SJSA1 (cell line): ENCODE results near the gene DCAF8. TPM values are rescaled to one million over a fixed set of nuclear protein-coding genes. Genes with fewer than 3 reads are reported as not detected.

ENCODE experiments used
- DNase-seq, 2 experiments: peaks; one replicate each; pipeline ENCODE4 v3.0.0-alpha.2; 2015 to 2020; ENCODE audit warnings: low spot score in 2 of 2, low read depth in 1 of 2
- H3K27ac ChIP-seq: fragments of 250-450 bp; sonication (Bioruptor Pico); 2 replicates; pipeline ENCODE4 v1.5.1; 2020; ENCODE audit warnings: mild to moderate bottlenecking, moderate library complexity
- H3K27me3 ChIP-seq: fragments of 250-450 bp; sonication (Bioruptor Pico); replicated peaks from 2 replicates; pipeline ENCODE4 v1.5.1; 2020; ENCODE audit warnings: mild to moderate bottlenecking, moderate library complexity
- H3K36me3 ChIP-seq: fragments of 250-450 bp; sonication (Bioruptor Pico); 2 replicates; pipeline ENCODE4 v1.5.1; 2020; ENCODE audit warnings: mild to moderate bottlenecking
- H3K4me1 ChIP-seq: fragments of 250-450 bp; sonication (Bioruptor Pico); replicated peaks from 2 replicates; pipeline ENCODE4 v1.6.1; 2021; ENCODE audit warnings: mild to moderate bottlenecking
- H3K4me3 ChIP-seq: fragments of 250-450 bp; sonication (Bioruptor Pico); 2 replicates; pipeline ENCODE4 v1.5.1; 2020; ENCODE audit warnings: mild to moderate bottlenecking
- H3K9me3 ChIP-seq: fragments of 250-450 bp; sonication (Bioruptor Pico); replicated peaks from 2 replicates; pipeline ENCODE4 v1.5.1; 2020; ENCODE audit warnings: mild to moderate bottlenecking
- total RNA-seq: library from RNA; depleted of rRNA; stranded (reverse); fragments of >200 nt; shearing (Covaris generic); gene quantifications from 2 replicates; pipeline ENCODE4 v1.2.3, GENCODE V29; 2014

Gene DCAF8
- total RNA-seq, 1 experiment from 2014 or later, result 37.5 TPM

GRCh38 chr1:160209321-160210046 is 52.9 kb downstream of the DCAF8 start:
- Histone ChIP-seq H3K9me3 (0 out of 2 replicates have a peak, but pooled peaks cover 9% of the 10 kb centered on the region), H3K27ac (no peak overlapping the region), H3K4me3 (no peak overlapping the region), H3K27me3 (no peaks in the 10 kb centered on the region), H3K4me1 (peaks cover 48% of the 10 kb centered on the region), H3K36me3 (peaks cover 88% of the 10 kb centered on the region)
- no peak for DNase-seq

- Histone ChIP-seq H3K4me3 (no peak overlapping the region), H3K36me3 (peaks cover 81% of the 10 kb centered on the region), H3K27ac (no peak overlapping the region), H3K4me1 (peaks cover 47% of the 10 kb centered on the region), H3K9me3 (0 out of 2 replicates have a peak, but pooled peaks cover 9% of the 10 kb centered on the region), H3K27me3 (no peaks in the 10 kb centered on the region)
- DNase-seq, result no peak
Observed at GRCh38 chr1:160208557-160209320, 53.6 kb downstream of the DCAF8 start.

GRCh38 chr1:160207771-160208556 is 54.4 kb downstream of the DCAF8 start:
- Histone ChIP-seq H3K9me3 (0 out of 2 replicates have a peak, but pooled peaks cover 9% of the 10 kb centered on the region), H3K27ac (peak overlapping the region; percentile 99; the same call in 1 of the 2 replicates), H3K4me1 (peaks cover 47% of the 10 kb centered on the region), H3K27me3 (no peaks in the 10 kb centered on the region), H3K4me3 (no peak overlapping the region), H3K36me3 (peaks cover 75% of the 10 kb centered on the region)
- no peak for DNase-seq

GRCh38 chr1:160207118-160207650 is 55.2 kb downstream of the DCAF8 start:
- Histone ChIP-seq H3K4me3 (peak overlapping the region; percentile 99; the same call in 1 of the 2 replicates), H3K27ac (peak overlapping the region; percentile 99), H3K4me1 (peaks cover 47% of the 10 kb centered on the region), H3K9me3 (0 out of 2 replicates have a peak, but pooled peaks cover 9% of the 10 kb centered on the region), H3K27me3 (no peaks in the 10 kb centered on the region), H3K36me3 (peaks cover 67% of the 10 kb centered on the region)
- no peak for DNase-seq

GRCh38 chr1:160206421-160207117 is 55.8 kb downstream of the DCAF8 start:
- peak; percentile 89 to 95 for DNase-seq
- Histone ChIP-seq H3K4me3 (peak overlapping the region; percentile 99), H3K27ac (peak overlapping the region; percentile 99), H3K27me3 (no peaks in the 10 kb centered on the region), H3K36me3 (peaks cover 61% of the 10 kb centered on the region), H3K9me3 (0 out of 2 replicates have a peak, but pooled peaks cover 9% of the 10 kb centered on the region), H3K4me1 (peaks cover 47% of the 10 kb centered on the region)

- Histone ChIP-seq H3K9me3 (0 out of 2 replicates have a peak, but pooled peaks cover 9% of the 10 kb centered on the region), H3K36me3 (peaks cover 55% of the 10 kb centered on the region), H3K27ac (peak overlapping the region; percentile 99), H3K4me3 (peak overlapping the region; percentile 99), H3K27me3 (no peaks in the 10 kb centered on the region), H3K4me1 (peaks cover 47% of the 10 kb centered on the region)
- peak; percentile 81 to 89 for DNase-seq
Observed at GRCh38 chr1:160206036-160206389, 56.3 kb downstream of the DCAF8 start.

- peak within 1 kb of the TSS; percentile 99 for H3K27ac ChIP-seq
- peak within 1 kb of the TSS; percentile 99 for H3K4me3 ChIP-seq
- no peaks in the 10 kb centered on the region for H3K27me3 ChIP-seq
- peak; percentile 60 to 84 for DNase-seq
- H3K9me3 ChIP-seq, result 0 out of 2 replicates have a peak, but pooled peaks cover 8% of the 10 kb centered on the region
- peaks cover 49% of the 10 kb centered on the region for H3K36me3 ChIP-seq
- peaks cover 47% of the 10 kb centered on the region for H3K4me1 ChIP-seq
Observed at GRCh38 chr1:160205242-160206035, 56.9 kb downstream of the DCAF8 start, which contains the start of gene PEA15. Gene PEA15 (plus strand): TSS chr1:160205384. CDS start chr1:160211545, 6,161 bp downstream.

GRCh38 chr1:160204526-160205241 is 57.7 kb downstream of the DCAF8 start:
- 0 out of 2 replicates have a peak, but pooled peaks cover 4% of the 10 kb centered on the region for H3K9me3 ChIP-seq
- H3K36me3 ChIP-seq, result peaks cover 42% of the 10 kb centered on the region
- DNase-seq, result peak in 1 of 2 experiments; percentile 16
- no peaks in the 10 kb centered on the region for H3K27me3 ChIP-seq
- H3K27ac ChIP-seq, result peak overlapping the region; percentile 99
- H3K4me3 ChIP-seq, result peak overlapping the region; percentile 99
- peaks cover 43% of the 10 kb centered on the region for H3K4me1 ChIP-seq

GRCh38 chr1:160200786-160201185 is 61.6 kb downstream of the DCAF8 start:
- DNase-seq, result no peak
- no peak overlapping the region for H3K27ac ChIP-seq
- H3K9me3 ChIP-seq, result 0 out of 2 replicates have a peak, but pooled peaks cover 4% of the 10 kb centered on the region
- H3K4me3 ChIP-seq, result no peak overlapping the region
- H3K36me3 ChIP-seq, result peaks cover 6% of the 10 kb centered on the region
- H3K4me1 ChIP-seq, result peaks cover 7% of the 10 kb centered on the region
- H3K27me3 ChIP-seq, result no peaks in the 10 kb centered on the region

GRCh38 chr1:160197231-160197630 is 65.1 kb downstream of the DCAF8 start:
- H3K9me3 ChIP-seq, result no peaks in the 10 kb centered on the region
- H3K4me3 ChIP-seq, result no peak overlapping the region
- H3K27ac ChIP-seq, result no peak overlapping the region
- DNase-seq, result no peak
- H3K4me1 ChIP-seq, result peaks cover 10% of the 10 kb centered on the region
- no peaks in the 10 kb centered on the region for H3K36me3 ChIP-seq
- no peaks in the 10 kb centered on the region for H3K27me3 ChIP-seq

GRCh38 chr1:160196143-160196542 is 66.2 kb downstream of the DCAF8 start:
- Histone ChIP-seq H3K27ac (no peak overlapping the region), H3K27me3 (no peaks in the 10 kb centered on the region), H3K4me1 (peaks cover 12% of the 10 kb centered on the region), H3K4me3 (no peak overlapping the region), H3K9me3 (no peaks in the 10 kb centered on the region), H3K36me3 (no peaks in the 10 kb centered on the region)
- no peak for DNase-seq

GRCh38 chr1:160194737-160195059 is 67.7 kb downstream of the DCAF8 start:
- Histone ChIP-seq H3K4me3 (no peak overlapping the region), H3K27ac (no peak overlapping the region)
- DNase-seq, result no peak

More at GRCh38 chr1:160194737-160195059, 67.7 kb downstream of the DCAF8 start:
- H3K36me3 ChIP-seq, result no peaks in the 10 kb centered on the region
- no peaks in the 10 kb centered on the region for H3K9me3 ChIP-seq
- no peaks in the 10 kb centered on the region for H3K27me3 ChIP-seq
- H3K4me1 ChIP-seq, result peaks cover 19% of the 10 kb centered on the region
